ENCODE data around the gene PLCH2.

Gene PLCH2

GRCh38 chr1:2493691-2494322, 17.7 kb downstream of the PLCH2 start:
- Histone ChIP-seq H3K4me2 (ENCODE audit: low read depth, low read length, poor library complexity, severe bottlenecking) (no peak overlapping the region), H3K27ac (ENCODE audit: low read depth, low read length) (no peak overlapping the region)

DNA sequence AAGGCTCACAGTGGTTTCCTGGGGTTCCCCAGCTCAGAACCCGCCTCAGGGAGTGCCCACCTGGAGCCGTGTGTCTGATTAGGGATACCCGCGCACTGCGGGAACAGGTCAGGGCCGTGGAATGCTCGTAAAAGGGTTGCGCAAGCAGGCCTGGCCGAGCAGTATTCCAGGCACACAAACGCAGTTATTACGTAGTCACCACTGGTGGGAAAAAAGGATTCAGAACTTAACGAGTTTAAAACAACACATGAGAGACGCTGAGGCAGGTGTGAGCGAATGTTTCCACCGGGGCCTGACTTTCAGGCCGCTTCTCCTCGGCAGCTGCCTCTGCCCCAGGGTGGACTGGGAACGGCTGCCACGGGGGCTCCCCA, 18.2 kb downstream of the PLCH2 start:
- Histone ChIP-seq H2AFZ (ENCODE audit: low read depth, low read length, severe bottlenecking) (no peak overlapping the region), H3K27me3 (ENCODE audit: low read length) (no peaks in the 10 kb centered on the region), H3K4me3 (ENCODE audit: insufficient read depth, low read length, poor library complexity, severe bottlenecking) (no peak overlapping the region), H4K20me1 (ENCODE audit: low read depth, low read length) (no peaks in the 10 kb centered on the region), H3K9me3 (ENCODE audit: insufficient read depth, low read length) (no peaks in the 10 kb centered on the region), H3F3A (ENCODE audit: insufficient read depth) (no peaks in the 10 kb centered on the region), H3K79me2 (ENCODE audit: insufficient read depth, low read length) (no peaks in the 10 kb centered on the region), H3K4me2 (ENCODE audit: low read depth, low read length, poor library complexity, severe bottlenecking) (no peak overlapping the region), H3K36me3 (ENCODE audit: low read length) (no peaks in the 10 kb centered on the region), H3K27ac (ENCODE audit: low read depth, low read length) (no peak overlapping the region), H3K9me2 (replicated peaks; ENCODE audit: insufficient read depth, low read length) (no peaks in the 10 kb centered on the region), H3K9ac (ENCODE audit: low read length) (no peak overlapping the region)
- TF ChIP-seq EZH2phosphoT487 (conservative IDR thresholded peaks at IDR 0.05; ENCODE audit: low read length) = no peak
- no peak for TF ChIP-seq CTCF (IDR thresholded peaks at IDR 0.05; ENCODE audit: insufficient read depth, low read length, poor library complexity, severe bottlenecking)

More at GRCh38 chr1:2493691-2494322, 17.7 kb downstream of the PLCH2 start:
- Histone ChIP-seq H3K4me3 (ENCODE audit: insufficient read depth, low read length, poor library complexity, severe bottlenecking) (no peak overlapping the region), H3F3A (ENCODE audit: insufficient read depth) (no peaks in the 10 kb centered on the region), H3K9me3 (ENCODE audit: insufficient read depth, low read length) (no peaks in the 10 kb centered on the region), H3K27me3 (ENCODE audit: low read length) (no peaks in the 10 kb centered on the region), H2AFZ (ENCODE audit: low read depth, low read length, severe bottlenecking) (no peak overlapping the region), H3K9ac (ENCODE audit: low read length) (no peak overlapping the region), H3K9me2 (replicated peaks; ENCODE audit: insufficient read depth, low read length) (no peaks in the 10 kb centered on the region), H3K36me3 (ENCODE audit: low read length) (no peaks in the 10 kb centered on the region), H3K79me2 (ENCODE audit: insufficient read depth, low read length) (no peaks in the 10 kb centered on the region), H4K20me1 (ENCODE audit: low read depth, low read length) (no peaks in the 10 kb centered on the region)
- no peak for TF ChIP-seq CTCF (IDR thresholded peaks at IDR 0.05; ENCODE audit: insufficient read depth, low read length, poor library complexity, severe bottlenecking)

GRCh38 chr1:2495026-2495425, 18.9 kb downstream of the PLCH2 start:
- H3K9ac ChIP-seq (ENCODE audit: low read length) = no peak overlapping the region

More at GRCh38 chr1:2495026-2495425, 18.9 kb downstream of the PLCH2 start:
- Histone ChIP-seq H3K36me3 (ENCODE audit: low read length) (no peaks in the 10 kb centered on the region), H3K27me3 (ENCODE audit: low read length) (no peaks in the 10 kb centered on the region), H3K4me3 (ENCODE audit: insufficient read depth, low read length, poor library complexity, severe bottlenecking) (no peak overlapping the region), H3F3A (ENCODE audit: insufficient read depth) (no peaks in the 10 kb centered on the region), H2AFZ (ENCODE audit: low read depth, low read length, severe bottlenecking) (no peak overlapping the region), H3K79me2 (ENCODE audit: insufficient read depth, low read length) (no peaks in the 10 kb centered on the region), H3K9me3 (ENCODE audit: insufficient read depth, low read length) (no peaks in the 10 kb centered on the region), H3K4me2 (ENCODE audit: low read depth, low read length, poor library complexity, severe bottlenecking) (no peak overlapping the region), H4K20me1 (ENCODE audit: low read depth, low read length) (no peaks in the 10 kb centered on the region), H3K9me2 (replicated peaks; ENCODE audit: insufficient read depth, low read length) (no peaks in the 10 kb centered on the region), H3K27ac (ENCODE audit: low read depth, low read length) (no peak overlapping the region)
- no peak for TF ChIP-seq CTCF (IDR thresholded peaks at IDR 0.05; ENCODE audit: insufficient read depth, low read length, poor library complexity, severe bottlenecking)
- no peak for TF ChIP-seq EZH2phosphoT487 (conservative IDR thresholded peaks at IDR 0.05; ENCODE audit: low read length)
